ENCODE results near the gene CACNA1G. TPM values are rescaled to one million over a fixed set of nuclear protein-coding genes. Genes with fewer than 3 reads are reported as not detected.

The CACNA1G gene
- total RNA-seq, 1 donor from 2014 or later: 0.27 TPM

DNA sequence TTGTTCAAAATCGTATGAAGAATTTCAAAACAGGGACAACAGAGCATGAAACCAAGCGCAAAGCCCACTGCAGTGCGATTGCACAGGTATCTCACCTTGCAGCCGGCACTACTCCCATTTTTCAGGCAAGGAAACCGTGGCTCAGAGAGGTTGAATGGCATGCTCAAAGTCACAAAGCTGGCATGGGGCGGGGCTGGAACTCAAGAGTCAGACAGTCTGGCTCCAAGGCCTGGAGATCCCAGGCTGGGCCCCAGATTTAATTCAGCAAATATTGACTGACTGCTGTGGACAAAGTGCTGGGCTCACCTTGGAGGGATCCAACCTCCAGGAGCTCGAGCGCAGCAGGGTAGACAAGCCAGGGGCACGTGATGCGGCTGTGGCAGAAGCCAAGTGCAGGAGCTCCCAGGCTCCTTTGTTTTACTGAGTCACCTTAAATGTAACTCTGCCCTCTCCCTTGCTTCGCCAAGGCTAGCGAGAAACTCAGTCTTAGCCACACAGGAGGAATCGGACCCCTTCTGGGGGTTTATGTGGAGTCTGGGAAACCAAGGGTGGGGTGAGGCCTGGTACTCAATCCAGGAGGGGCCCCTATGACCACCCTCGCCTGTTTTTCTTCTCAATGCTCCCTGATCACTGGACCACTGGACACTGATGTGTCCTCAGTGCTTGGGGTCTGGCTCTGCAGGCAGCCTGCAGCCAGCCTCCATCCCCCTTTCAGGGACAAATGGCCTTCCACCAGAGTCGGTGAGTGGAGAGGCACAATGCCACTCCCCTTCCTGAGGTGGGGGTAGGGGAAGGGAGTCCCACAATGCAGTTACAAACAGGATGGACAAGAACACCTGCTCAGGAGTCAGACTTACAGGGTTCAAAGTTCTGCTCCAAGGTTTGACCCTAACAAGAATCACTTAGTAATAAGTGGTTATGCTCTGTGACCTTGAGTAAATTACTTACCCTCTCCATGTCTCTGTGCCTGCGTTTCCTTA is 17.4 kb upstream of the CACNA1G start:
- H3K27ac ChIP-seq (ENCODE audit: low read depth, low read length): no peak overlapping the region
- no peaks in the 10 kb centered on the region for H3K36me3 ChIP-seq (ENCODE audit: insufficient read depth, low read length)
- no peaks in the 10 kb centered on the region for H3K9me3 ChIP-seq (ENCODE audit: insufficient read depth, low read depth, low read length)
- H3K27ac Mint-ChIP-seq (ENCODE audit: unreplicated experiment): peak overlapping the region; percentile 69
- peak overlapping the region; percentile 94 for H2AFZ ChIP-seq (ENCODE audit: low read depth, low read length)
- DNase-seq (ENCODE audit: low read depth) (no peak), FAIRE-seq (no peak)
- peak overlapping the region; percentile 96 for H3K4me2 ChIP-seq (ENCODE audit: low read length)
- peaks cover 7% of the 10 kb centered on the region for H3K4me1 Mint-ChIP-seq (ENCODE audit: low read depth, unreplicated experiment)
- TF ChIP-seq, protein P1, sequence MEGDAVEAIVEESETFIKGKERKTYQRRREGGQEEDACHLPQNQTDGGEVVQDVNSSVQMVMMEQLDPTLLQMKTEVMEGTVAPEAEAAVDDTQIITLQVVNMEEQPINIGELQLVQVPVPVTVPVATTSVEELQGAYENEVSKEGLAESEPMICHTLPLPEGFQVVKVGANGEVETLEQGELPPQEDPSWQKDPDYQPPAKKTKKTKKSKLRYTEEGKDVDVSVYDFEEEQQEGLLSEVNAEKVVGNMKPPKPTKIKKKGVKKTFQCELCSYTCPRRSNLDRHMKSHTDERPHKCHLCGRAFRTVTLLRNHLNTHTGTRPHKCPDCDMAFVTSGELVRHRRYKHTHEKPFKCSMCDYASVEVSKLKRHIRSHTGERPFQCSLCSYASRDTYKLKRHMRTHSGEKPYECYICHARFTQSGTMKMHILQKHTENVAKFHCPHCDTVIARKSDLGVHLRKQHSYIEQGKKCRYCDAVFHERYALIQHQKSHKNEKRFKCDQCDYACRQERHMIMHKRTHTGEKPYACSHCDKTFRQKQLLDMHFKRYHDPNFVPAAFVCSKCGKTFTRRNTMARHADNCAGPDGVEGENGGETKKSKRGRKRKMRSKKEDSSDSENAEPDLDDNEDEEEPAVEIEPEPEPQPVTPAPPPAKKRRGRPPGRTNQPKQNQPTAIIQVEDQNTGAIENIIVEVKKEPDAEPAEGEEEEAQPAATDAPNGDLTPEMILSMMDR (IDR thresholded peaks at IDR 0.05; ENCODE audit: insufficient read depth, low read depth, low read length): no peak
- no peak for TF ChIP-seq EZH2 (IDR thresholded peaks at IDR 0.05; ENCODE audit: insufficient read depth, low read length)
- H3K27me3 Mint-ChIP-seq (ENCODE audit: low read depth, unreplicated experiment): peaks cover 29% of the 10 kb centered on the region
- peaks cover 4% of the 10 kb centered on the region for H3K79me2 ChIP-seq (ENCODE audit: insufficient read depth, low read length)
- no peaks in the 10 kb centered on the region for H3K27me3 ChIP-seq (ENCODE audit: insufficient read depth, low read length)
- peak overlapping the region; percentile 74 for H3K4me3 ChIP-seq (ENCODE audit: insufficient read depth, low read depth, low read length)
- H3K4me1 ChIP-seq (ENCODE audit: insufficient read depth, low read length): peaks cover 24% of the 10 kb centered on the region
- no peaks in the 10 kb centered on the region for H3K36me3 Mint-ChIP-seq (ENCODE audit: low read depth, unreplicated experiment)
- H3K9me3 Mint-ChIP-seq (ENCODE audit: unreplicated experiment): peaks cover 3% of the 10 kb centered on the region
- no peaks in the 10 kb centered on the region for H4K20me1 ChIP-seq (ENCODE audit: insufficient read depth, low read length)
- peak overlapping the region; percentile 69 for H3K9ac ChIP-seq (ENCODE audit: low read length)
- peak overlapping the region; percentile 89 for H3K4me3 Mint-ChIP-seq (ENCODE audit: unreplicated experiment)

DNA sequence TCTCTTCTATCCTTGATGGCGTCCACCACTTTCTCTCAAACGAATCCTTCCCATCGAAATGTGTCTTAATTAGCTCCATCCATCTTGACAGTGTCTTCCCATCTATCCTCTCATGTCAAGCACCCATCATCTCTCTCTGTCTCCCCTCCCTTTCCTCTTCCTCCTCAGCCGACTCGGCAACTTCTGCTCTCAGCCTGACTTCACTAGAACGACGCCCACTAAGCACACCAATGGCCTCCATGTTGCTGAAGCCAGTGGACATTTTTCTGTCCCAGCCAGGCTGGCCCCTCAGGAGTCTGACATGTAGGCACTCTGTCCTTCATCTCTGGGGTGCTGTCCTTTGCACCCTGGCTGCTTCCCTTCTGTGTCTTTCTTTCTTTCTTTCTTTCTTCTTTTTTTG is 16.0 kb upstream of the CACNA1G start:
- Mint-ChIP-seq H3K27me3 (ENCODE audit: low read depth, unreplicated experiment) (peaks cover 25% of the 10 kb centered on the region), H3K9me3 (ENCODE audit: unreplicated experiment) (peaks cover 3% of the 10 kb centered on the region), H3K36me3 (ENCODE audit: low read depth, unreplicated experiment) (no peaks in the 10 kb centered on the region), H3K4me1 (ENCODE audit: low read depth, unreplicated experiment) (peaks cover 7% of the 10 kb centered on the region), H3K27ac (ENCODE audit: unreplicated experiment) (no peak overlapping the region), H3K4me3 (ENCODE audit: unreplicated experiment) (no peak overlapping the region)
- Histone ChIP-seq H3K4me1 (ENCODE audit: insufficient read depth, low read length) (peaks cover 24% of the 10 kb centered on the region), H3K4me3 (ENCODE audit: insufficient read depth, low read depth, low read length) (no peak overlapping the region), H3K36me3 (ENCODE audit: insufficient read depth, low read length) (no peaks in the 10 kb centered on the region), H3K27ac (ENCODE audit: low read depth, low read length) (no peak overlapping the region), H4K20me1 (ENCODE audit: insufficient read depth, low read length) (no peaks in the 10 kb centered on the region), H3K79me2 (ENCODE audit: insufficient read depth, low read length) (peaks cover 4% of the 10 kb centered on the region), H3K27me3 (ENCODE audit: insufficient read depth, low read length) (no peaks in the 10 kb centered on the region), H3K4me2 (ENCODE audit: low read length) (no peak overlapping the region), H3K9me3 (ENCODE audit: insufficient read depth, low read depth, low read length) (no peaks in the 10 kb centered on the region), H2AFZ (ENCODE audit: low read depth, low read length) (no peak overlapping the region), H3K9ac (ENCODE audit: low read length) (no peak overlapping the region)
- FAIRE-seq: no peak
- no peak for DNase-seq (ENCODE audit: low read depth)
- TF ChIP-seq, protein P1 (IDR thresholded peaks at IDR 0.05; ENCODE audit: insufficient read depth, low read depth, low read length): no peak
- TF ChIP-seq EZH2 (IDR thresholded peaks at IDR 0.05; ENCODE audit: insufficient read depth, low read length): no peak

DNA sequence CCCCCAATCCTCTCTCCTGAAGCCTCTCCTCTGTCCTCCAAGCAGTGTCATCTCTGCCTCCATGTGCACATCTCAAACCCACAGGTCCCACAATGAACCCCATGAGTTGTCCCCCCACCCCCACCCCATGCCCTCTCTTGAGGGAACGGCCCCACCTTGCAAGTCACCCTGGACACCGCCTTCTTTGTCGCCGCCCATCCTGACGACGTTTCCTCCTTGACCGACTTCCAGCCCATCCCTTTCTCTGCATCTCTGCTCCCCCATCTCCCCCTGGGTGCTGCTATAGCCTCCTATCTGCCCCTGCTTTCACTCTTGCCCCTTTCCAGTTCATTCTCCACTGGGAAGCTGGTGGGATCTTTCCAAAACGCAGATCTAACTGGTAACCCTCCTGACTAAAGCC is 15.2 kb upstream of the CACNA1G start:
- H4K20me1 ChIP-seq (ENCODE audit: insufficient read depth, low read length): no peaks in the 10 kb centered on the region
- no peaks in the 10 kb centered on the region for H3K36me3 ChIP-seq (ENCODE audit: insufficient read depth, low read length)
- FAIRE-seq (no peak), DNase-seq (ENCODE audit: low read depth) (no peak)
- H3K9ac ChIP-seq (ENCODE audit: low read length): no peak overlapping the region
- H3K27ac Mint-ChIP-seq (ENCODE audit: unreplicated experiment): no peak overlapping the region
- no peak overlapping the region for H3K4me3 ChIP-seq (ENCODE audit: insufficient read depth, low read depth, low read length)
- H3K79me2 ChIP-seq (ENCODE audit: insufficient read depth, low read length): peaks cover 4% of the 10 kb centered on the region
- TF ChIP-seq, protein P1 (IDR thresholded peaks at IDR 0.05; ENCODE audit: insufficient read depth, low read depth, low read length): no peak
- no peak for TF ChIP-seq EZH2 (IDR thresholded peaks at IDR 0.05; ENCODE audit: insufficient read depth, low read length)
- peaks cover 7% of the 10 kb centered on the region for H3K4me1 Mint-ChIP-seq (ENCODE audit: low read depth, unreplicated experiment)
- no peaks in the 10 kb centered on the region for H3K9me3 ChIP-seq (ENCODE audit: insufficient read depth, low read depth, low read length)
- peaks cover 25% of the 10 kb centered on the region for H3K27me3 Mint-ChIP-seq (ENCODE audit: low read depth, unreplicated experiment)
- H3K4me2 ChIP-seq (ENCODE audit: low read length): no peak overlapping the region
- no peaks in the 10 kb centered on the region for H3K27me3 ChIP-seq (ENCODE audit: insufficient read depth, low read length)
- H3K27ac ChIP-seq (ENCODE audit: low read depth, low read length): no peak overlapping the region
- H3K4me1 ChIP-seq (ENCODE audit: insufficient read depth, low read length): peaks cover 24% of the 10 kb centered on the region
- H3K4me3 Mint-ChIP-seq (ENCODE audit: unreplicated experiment): no peak overlapping the region
- H3K36me3 Mint-ChIP-seq (ENCODE audit: low read depth, unreplicated experiment): peaks cover 2% of the 10 kb centered on the region
- peaks cover 3% of the 10 kb centered on the region for H3K9me3 Mint-ChIP-seq (ENCODE audit: unreplicated experiment)
- no peak overlapping the region for H2AFZ ChIP-seq (ENCODE audit: low read depth, low read length)
